Esophagus squamous epithelium (tissue), 4 donors: ENCODE results near the gene CACNA1H.

Source experiments
- POLR2A ChIP-seq, 4 donors: fragments of 450-650 bp; IDR thresholded peaks; one replicate each; pipeline ENCODE4 v1.6.1; 2017; ENCODE audit warnings: antibody characterized with exemption in 4 of 4, mild to moderate bottlenecking in 4 of 4, moderate library complexity in 3 of 4
- TF ChIP-seq, protein P1 (sequence below), 6 experiments: fragments of 450-650 bp in 4 of 6; fragments of 200-600 bp in 2 of 6; sonication (generic) in 2 of 6; IDR thresholded peaks; one replicate each; pipeline ENCODE4 v1.5.1; 2016 to 2019; ENCODE audit warnings: antibody characterized with exemption in 6 of 6, mild to moderate bottlenecking in 4 of 6, moderate library complexity in 4 of 6

DNA sequence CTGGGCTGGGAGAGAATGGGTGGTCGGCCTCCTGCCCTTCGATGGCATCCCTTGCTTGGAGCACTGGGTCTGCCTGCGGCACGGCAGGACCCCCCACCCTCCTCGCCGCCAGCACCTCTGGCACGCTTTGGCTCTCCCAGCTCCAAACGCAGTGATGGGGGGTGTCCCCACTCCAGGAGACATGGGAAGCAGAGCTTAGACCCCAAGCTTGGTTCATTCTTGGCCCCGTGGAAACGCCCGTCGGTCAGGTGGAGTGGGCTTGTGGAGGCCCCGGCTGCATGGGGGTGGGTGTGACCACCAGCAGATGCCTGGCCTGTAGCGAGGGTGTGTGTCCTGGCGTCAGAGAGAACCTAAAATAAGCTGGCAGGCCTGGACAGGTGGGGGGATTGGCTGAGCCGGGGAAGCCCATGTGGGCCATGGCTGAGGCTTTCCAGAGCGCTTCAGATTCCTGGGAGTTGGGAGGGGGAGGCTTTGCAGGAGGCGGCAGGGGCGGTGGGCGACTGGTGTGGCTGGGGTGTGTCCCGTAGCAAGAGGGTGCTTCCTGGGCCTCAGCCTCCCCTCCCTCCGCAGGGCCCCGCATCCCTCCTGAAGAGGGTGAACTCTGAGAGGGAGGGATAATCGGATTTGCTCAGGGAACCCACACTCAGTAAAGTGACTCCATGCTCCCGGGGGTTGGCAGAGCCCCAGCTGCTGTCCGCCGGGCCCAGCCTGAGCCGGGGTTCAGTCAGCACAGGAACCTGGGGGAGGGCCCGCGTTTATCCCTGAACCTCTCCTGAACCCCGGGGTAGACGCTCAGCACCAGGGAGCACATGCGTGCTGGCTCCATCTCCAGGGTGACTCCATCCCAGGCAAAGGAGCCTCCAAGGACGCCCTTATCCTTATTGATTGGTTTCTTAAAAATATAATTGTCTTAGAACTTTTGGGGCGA, 3.4 kb downstream of the CACNA1H start:
- TF ChIP-seq, protein P1, sequence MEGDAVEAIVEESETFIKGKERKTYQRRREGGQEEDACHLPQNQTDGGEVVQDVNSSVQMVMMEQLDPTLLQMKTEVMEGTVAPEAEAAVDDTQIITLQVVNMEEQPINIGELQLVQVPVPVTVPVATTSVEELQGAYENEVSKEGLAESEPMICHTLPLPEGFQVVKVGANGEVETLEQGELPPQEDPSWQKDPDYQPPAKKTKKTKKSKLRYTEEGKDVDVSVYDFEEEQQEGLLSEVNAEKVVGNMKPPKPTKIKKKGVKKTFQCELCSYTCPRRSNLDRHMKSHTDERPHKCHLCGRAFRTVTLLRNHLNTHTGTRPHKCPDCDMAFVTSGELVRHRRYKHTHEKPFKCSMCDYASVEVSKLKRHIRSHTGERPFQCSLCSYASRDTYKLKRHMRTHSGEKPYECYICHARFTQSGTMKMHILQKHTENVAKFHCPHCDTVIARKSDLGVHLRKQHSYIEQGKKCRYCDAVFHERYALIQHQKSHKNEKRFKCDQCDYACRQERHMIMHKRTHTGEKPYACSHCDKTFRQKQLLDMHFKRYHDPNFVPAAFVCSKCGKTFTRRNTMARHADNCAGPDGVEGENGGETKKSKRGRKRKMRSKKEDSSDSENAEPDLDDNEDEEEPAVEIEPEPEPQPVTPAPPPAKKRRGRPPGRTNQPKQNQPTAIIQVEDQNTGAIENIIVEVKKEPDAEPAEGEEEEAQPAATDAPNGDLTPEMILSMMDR (IDR thresholded peaks at IDR 0.05) = no peak
- no peak for TF ChIP-seq POLR2A (IDR thresholded peaks at IDR 0.05)
